NK-92 treated with Interleukin-12 subunit alpha and Interleukin-12 subunit beta, amount 100 ng/mL, for 24 hours (cell line): ENCODE results near the gene SEL1L3.

Experiments
- DNase-seq: peaks from one replicate; lab custom pipeline; 2025; lab: John Stamatoyannopoulos, UW

SEL1L3 gene

GRCh38 chr4:25817059-25817681 is 45.6 kb downstream of the SEL1L3 start:
- DNase-seq, result no peak

- DNase-seq, result no peak
Observed at GRCh38 chr4:25816591-25817058, 46.2 kb downstream of the SEL1L3 start.

DNA sequence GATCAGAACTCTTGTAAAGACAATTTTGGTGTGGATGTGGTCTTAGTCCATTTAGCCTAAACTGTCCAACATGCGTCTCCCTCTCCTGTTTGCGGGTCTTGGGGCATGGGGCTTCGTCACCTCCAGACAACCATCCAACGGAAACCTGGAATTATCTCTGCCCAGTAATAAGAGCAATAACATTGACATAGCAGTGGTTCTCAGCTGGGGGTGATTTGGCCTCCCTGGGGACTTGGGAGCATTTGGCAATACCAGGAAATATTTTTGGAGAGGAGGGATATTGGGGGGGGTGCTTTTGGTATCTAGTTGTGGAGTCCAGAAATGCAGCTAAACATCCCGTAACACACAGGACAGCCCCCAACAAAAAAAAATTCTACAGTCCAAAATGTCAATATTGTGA is 47.2 kb downstream of the SEL1L3 start:
- no peak for DNase-seq

GRCh38 chr4:25814301-25815136 is 48.3 kb downstream of the SEL1L3 start:
- DNase-seq, result no peak

- no peak for DNase-seq
Observed at GRCh38 chr4:25813448-25814106, 49.2 kb downstream of the SEL1L3 start.

DNA sequence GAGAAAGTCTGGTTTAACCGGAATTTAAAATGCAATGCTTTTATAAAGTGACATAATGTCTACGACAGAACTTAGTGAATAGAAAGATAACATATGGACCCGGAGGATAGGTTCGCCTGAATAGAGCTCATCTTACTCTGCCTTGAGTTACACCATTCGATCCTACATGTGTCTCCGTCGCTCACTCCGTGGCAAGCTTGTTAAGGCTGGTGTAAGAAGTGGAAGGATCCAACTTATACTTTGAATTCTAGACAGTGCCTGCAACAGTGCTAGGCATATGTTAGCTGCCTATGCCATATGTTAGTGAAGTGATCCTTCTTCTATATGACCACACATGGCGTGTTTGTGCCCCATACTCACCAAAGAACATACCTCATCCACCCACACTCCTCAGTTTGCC is 50.9 kb downstream of the SEL1L3 start:
- no peak for DNase-seq

DNA sequence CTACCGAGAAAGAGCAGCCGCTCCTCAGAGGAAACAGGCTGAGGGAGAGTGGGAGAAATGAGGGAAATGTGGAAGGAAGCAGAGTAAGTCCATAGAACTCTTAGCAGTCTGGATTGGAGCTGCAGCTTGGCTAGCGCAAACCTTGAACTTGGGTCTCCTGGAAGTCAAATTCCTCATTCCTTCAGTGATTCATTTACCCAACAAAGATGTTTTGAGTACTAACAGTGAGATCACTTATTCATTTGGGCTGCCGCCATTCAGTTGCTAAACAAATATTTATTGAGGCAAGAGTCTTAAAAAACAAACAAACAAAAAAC is 51.5 kb downstream of the SEL1L3 start:
- no peak for DNase-seq

GRCh38 chr4:25810461-25811373 is 52.1 kb downstream of the SEL1L3 start:
- no peak for DNase-seq

GRCh38 chr4:25809996-25810395 is 52.8 kb downstream of the SEL1L3 start:
- no peak for DNase-seq

DNA sequence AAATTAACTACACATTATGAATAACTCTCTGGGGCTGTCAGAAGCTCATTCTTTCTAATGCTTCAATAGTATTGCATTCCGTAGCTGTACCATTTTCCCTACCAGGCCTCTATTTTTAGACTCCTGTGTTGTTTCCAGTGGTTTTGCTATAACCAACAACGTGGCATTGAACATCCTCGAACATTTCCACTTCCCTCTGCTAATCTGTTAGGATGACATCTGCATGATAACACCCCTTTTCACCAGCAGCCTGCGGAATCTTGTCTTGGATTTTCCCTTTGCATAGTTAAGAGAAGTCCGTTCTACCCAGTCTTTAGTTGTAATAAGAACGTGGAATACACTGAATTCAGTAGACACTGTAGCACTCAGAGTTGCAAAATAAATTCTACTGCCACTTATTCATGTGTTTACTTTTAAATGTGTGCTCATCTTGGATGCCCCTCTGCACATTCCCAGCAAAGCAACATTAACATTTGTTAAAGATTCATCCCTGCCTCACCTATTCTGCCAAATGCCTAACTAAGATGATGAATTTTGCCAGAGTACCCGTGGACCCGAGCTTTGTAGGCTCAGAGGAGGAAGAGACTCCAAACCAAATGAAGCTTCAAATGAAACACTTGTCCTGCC is 55.6 kb downstream of the SEL1L3 start:
- DNase-seq, result no peak

DNA sequence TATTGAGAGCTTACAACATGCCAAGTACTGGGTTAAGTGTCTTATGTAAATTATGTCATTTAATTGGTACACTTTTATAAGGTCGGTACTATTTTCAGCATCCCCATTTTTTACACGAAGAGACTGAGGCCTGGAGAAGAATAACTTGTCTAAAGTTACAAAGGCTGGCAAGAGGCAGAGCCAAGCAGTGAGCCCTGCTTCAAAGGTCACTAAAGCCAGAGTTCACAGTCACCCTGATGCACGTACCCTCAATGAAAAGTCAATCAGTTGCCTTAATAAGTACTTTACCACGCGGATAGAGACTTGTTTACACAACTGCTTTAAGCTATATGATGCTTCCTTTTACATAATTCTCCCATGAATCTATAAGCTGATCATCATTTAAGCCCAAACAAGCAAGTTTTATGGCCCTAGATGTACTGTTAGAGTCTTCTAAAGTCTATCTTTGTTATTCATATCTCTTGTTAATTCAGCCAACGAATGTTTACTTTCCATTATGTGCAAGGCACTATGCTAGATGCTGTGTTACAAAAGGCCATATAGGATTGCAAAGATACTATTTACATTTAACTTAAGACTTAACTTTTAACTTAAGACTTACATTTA is 57.4 kb downstream of the SEL1L3 start:
- no peak for DNase-seq

GRCh38 chr4:25803720-25804225 is 59.0 kb downstream of the SEL1L3 start:
- no peak for DNase-seq

- no peak for DNase-seq
Observed at GRCh38 chr4:25801594-25801993, 61.2 kb downstream of the SEL1L3 start.

DNA sequence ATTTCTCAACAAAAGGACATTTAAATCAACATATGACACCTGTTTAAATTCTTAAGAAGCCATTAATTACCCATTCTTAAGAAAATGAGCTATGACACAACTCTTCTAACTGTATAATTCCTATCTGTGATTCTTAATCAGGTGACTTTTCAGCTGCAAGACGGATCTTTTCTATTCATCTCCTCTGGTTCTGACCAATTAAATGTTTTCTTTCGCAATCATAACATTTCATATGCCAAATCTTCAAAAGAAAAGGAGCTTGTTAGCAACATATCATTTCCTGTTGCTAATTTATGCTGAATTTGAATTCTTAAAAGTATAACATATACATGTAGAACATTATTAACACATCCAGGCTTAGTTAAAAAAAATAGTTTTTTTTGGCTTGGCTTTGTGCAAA is 62.5 kb downstream of the SEL1L3 start:
- no peak for DNase-seq

GRCh38 chr4:25799522-25799921 is 63.3 kb downstream of the SEL1L3 start:
- no peak for DNase-seq

- no peak for DNase-seq
Observed at GRCh38 chr4:25797136-25797535, 65.7 kb downstream of the SEL1L3 start.

- no peak for DNase-seq
Observed at GRCh38 chr4:25795566-25796454, 67.0 kb downstream of the SEL1L3 start.

DNA sequence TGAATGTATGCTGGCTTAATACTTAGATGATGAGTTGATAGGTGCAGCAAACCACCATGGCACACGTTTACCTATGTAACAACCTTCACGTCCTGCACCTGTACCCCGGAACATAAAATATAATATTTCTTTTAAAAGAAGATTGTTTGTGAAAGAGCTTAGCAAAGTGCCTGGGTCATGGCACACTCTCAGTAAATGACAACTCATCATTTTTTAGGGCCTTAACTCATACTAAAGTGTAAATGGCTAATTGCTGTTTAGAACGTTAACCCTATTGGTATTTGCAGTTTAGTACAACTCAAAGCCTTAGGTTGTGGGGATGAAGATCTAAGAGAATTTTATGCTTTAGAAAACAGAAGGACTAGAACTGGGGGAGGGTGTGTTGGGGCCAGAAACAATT is 67.7 kb downstream of the SEL1L3 start:
- DNase-seq, result no peak

- DNase-seq, result no peak
Observed at GRCh38 chr4:25792876-25793275, 69.9 kb downstream of the SEL1L3 start.

GRCh38 chr4:25792200-25792791 is 70.5 kb downstream of the SEL1L3 start:
- no peak for DNase-seq
